Activated CD4-positive, alpha-beta T cell treated with anti-CD3 and anti-CD28 coated beads for 1 hour (primary cell): ENCODE data around the gene HOXA3.

Source experiments
- DNase-seq: peaks from one replicate; pipeline ENCODE4 v3.0.0-alpha.2; 2020

Gene HOXA3

GRCh38 chr7:27189295-27189996, 37.1 kb upstream of the HOXA3 start:
- no peak for DNase-seq

DNA sequence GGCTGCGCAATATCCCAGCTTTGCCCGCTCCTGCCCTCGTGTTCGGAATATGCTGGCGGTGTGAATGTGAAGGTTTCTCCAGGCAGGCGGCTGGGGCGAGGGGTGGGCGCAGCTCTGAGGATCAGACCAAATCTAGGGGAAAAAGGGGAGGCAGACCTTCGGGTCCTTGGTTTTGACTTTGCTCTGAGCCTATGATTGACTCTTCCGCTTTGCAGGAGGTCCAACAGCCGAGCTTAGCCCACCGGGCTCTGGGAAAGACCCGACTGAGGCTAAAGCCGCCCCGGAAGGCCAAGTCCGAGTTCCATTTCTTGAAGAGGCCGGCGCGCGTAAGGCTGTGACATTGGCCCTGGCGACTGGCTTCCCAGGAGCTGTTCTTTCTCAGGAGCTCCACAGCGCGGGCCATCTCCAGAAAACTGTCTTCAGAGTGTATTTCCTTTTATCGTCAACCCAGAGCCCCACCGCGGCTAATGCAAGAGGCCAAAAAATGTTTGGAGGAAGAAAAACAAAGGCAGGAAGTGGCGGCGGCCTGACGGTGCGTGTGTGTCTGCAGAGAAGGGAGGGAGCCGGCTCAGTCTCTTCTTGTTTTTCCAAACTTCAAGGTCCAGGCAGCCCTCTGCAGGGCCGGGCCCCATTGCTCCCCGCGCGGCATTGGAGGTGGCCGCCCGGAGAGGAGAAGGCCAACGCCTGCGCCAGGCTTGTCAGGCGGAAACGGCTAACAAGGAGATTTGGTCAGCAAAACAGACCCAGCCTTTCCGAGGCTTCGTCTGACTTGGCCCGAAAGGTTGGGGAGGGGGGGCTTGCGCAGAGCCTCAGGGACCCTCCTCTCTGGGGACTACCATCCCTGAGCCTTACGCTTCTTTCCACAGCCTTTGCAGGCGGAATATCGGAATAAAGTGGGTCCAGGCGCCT, 36.3 kb upstream of the HOXA3 start:
- DNase-seq, result peak; percentile 14

GRCh38 chr7:27187475-27188385, 35.3 kb upstream of the HOXA3 start:
- DNase-seq, result no peak

DNA sequence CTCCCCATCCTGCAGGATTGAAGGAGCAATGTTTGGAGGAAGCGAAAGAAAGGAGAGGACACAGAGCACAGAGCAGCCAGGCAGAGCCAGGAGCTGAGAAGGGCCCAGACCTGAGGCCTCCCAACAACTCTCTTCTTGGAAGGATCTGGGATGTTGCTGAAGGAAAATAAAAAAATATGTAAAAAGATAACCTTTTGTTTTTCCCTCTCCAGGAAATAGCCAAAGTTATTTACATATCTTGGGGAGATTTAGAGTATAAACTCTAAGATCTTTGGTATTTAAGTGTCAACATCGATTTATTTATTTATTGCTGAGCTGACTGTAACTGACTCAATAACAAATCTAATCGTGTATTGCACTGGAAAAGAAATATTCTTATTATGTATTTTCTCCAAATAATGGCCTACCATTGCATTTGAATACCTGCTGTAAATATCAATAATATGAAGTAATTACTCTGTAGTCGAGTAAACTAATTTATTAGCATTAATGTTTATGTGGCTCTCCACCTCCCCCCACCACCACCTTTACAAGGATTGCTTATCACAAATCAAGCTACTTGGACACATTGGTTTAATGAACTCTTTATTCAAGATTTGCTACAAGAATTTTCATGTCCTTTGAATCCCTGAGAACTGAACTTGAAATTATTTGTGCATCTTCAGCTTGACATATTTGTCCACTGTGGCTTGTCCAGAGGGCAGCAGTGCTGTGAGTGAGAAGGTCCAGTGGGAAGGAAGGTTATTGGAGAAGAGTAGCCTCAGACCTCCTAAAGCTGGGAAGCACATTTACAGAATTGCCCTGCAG, 34.5 kb upstream of the HOXA3 start:
- DNase-seq, result no peak

GRCh38 chr7:27185854-27186667, 33.7 kb upstream of the HOXA3 start:
- DNase-seq, result peak; percentile 4

DNA sequence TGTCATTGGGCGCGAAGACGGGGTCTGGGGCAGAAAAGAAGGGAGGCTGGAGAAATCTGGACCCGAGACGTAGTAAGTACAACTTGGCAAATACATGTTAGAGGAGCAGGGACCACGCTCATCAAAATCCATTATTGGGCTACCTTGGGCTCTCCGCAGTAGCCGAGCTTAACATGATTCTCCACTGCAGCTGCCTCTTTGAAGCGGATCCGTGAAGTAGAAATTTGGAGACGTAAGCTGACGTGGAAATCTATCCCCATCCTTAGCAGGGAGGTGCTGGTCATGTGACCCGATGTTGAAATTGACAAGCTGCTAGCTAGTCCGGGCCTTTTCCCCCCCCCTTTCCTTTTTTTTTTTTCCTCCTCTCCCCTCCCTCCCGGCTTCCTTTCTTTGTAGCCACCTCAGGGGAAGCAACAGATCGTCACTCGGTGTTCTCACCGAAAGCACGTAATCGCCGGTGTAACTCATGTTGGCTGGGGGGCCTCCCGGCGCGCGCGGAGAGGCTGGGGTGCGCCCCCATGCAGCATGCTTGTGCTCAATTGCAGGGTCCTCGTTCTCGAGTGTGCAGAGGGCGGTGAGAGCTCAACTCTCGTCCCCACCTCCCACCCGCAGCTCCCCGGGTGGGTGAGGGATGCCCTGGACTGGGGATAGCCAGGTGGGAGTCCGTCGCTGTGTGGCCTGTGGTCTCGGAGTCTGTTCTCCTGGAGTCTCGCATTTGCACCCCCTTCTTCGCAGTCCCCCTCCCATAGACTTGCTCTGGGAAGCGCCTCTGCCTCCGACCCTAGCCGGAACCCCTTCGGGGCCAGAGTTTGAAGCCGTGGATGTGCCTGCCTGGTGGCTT, 32.9 kb upstream of the HOXA3 start, which contains the start of gene HOXA11:
Gene HOXA11 (minus strand): TSS at position 220 of the 841 bp plus-strand sequence. CDS start 88 bp downstream, at position 132.
- DNase-seq, result peak; percentile 7

DNA sequence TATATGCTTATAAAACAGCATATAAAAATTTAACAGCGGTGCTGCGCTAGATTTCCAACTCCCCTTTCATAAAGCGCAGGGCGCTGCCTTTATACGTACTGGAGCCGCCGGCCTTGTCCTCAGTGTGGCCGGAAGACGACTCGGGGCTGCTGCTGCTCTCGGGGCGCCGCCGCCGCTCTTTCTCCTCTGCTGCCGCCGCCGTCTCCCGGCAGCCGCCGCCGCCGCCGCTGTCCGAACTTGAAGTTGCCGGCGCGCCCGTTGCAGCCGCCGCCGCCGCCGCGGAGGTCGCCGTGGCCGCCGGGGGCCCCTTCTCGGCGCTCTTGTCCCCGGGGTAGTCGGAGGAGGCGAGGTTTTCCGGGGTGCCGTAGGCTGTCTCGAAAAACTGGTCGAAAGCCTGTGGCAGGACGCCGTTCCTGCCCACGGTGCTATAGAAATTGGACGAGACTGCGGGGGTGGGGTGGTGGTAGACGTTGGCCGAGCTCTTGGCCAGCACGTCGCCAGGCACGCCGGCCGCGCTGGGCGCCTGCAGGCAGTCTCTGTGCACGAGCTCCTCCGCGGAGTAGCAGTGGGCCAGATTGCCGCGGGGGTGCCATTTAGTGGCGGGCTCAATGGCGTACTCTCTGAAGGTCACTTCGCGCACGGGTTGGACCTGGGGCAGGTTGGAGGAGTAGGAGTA, 32.1 kb upstream of the HOXA3 start:
- peak; percentile 8 for DNase-seq

DNA sequence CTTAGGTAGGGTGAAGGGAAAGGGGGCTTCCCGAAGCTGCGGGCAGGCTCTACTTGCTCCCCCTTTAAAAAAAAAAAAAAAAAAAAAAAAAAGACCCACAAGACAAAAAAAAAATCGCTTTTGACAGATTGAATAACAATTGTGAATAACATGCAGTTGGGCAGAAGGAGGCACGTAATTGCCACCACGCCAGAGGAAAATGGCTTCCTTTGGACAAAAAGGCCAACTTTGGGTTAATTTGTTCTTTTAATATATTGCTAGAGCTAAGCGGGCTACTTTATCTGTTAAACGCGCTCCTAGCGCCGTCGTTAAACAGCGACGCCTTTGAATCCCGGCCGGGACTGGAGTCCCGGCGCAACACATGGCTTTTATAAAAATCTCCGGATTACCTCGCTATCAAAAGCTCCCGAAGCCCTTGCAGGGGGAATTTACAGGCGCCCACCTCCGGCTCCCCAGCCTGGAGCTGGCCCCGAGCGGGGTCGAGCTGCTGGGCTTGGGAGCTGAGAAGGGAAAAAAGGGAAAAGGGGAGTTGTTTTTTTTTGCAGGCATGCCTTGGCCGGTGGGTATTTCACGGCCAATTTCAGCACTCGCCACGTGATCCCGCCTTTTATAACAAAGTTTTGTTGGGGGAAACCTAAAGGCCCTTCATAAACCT, 31.4 kb upstream of the HOXA3 start:
- DNase-seq, result no peak

GRCh38 chr7:27182861-27183681, 30.7 kb upstream of the HOXA3 start:
- peak; percentile 7 for DNase-seq

- no peak for DNase-seq
Measured at GRCh38 chr7:27182285-27182841, 30.0 kb upstream of the HOXA3 start.

DNA sequence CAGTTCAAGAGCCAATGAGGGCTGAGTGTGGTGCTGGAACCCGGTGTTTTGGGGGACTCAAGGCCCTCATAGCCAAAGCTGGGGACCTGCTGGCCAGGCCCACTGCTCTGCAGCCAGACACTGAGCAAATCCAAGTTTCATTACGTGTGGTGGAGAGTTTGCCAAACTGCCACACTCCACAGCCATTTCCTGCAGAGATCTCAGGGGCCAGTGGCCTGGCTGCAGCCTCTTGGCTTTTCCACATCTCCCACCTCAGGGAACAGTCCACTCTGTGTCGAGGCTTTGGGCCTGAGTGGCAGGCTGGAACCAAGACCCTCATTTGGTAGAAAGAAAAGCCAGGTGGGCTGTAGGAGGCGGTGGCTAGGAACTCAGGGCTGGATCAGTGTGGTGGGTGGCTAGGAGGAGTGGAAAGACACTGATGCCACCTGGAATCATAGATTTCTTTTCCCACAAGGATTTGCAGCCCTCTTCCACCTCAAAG, 29.5 kb upstream of the HOXA3 start:
- no peak for DNase-seq

DNA sequence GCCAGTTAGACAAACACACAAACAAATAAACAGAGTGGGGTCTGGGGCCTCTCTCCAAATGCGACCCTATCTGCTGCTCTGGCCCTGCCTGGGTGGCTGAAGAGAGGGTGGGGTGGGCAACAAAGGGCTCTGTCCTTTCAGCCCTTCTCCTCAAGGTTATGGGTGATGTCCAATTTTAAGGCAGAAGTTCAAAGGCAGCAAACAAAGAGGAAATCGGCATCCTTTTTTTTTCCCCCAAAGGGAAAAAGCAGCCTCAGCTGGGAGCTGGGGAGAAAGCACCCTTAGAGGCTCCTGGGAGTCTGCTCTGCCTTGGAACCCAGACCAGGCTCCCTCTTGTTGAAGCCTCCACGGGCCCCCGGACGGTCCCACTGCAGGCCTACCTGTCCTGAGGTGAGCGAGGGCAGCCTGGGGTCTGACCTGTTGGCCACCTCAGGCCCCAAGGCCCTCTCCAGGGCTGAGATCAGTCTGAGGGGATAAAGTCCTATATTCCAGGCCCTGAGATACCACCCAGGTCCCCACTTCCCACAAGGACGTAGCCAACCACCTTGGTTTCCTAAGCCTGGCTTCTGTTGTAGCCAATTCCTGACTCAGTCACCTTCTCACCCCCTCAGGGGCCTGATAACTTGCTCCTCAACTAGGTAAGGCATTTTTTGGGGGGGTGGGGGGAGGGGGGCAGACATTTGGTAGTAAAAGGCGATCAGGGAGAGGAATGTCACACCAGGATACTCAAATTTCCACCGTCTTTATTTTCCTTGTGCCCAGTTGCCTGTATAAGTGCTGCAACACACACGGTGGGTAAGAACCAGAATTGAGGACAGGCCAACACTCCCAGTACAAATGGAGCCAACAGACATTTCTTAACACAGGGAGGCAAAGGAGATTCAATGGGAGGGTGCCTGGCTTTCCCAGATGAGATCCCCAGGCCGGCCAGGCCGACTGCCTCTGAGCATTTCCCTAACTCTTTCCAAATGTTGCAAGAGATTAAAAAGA, 28.3 kb upstream of the HOXA3 start:
- no peak for DNase-seq

DNA sequence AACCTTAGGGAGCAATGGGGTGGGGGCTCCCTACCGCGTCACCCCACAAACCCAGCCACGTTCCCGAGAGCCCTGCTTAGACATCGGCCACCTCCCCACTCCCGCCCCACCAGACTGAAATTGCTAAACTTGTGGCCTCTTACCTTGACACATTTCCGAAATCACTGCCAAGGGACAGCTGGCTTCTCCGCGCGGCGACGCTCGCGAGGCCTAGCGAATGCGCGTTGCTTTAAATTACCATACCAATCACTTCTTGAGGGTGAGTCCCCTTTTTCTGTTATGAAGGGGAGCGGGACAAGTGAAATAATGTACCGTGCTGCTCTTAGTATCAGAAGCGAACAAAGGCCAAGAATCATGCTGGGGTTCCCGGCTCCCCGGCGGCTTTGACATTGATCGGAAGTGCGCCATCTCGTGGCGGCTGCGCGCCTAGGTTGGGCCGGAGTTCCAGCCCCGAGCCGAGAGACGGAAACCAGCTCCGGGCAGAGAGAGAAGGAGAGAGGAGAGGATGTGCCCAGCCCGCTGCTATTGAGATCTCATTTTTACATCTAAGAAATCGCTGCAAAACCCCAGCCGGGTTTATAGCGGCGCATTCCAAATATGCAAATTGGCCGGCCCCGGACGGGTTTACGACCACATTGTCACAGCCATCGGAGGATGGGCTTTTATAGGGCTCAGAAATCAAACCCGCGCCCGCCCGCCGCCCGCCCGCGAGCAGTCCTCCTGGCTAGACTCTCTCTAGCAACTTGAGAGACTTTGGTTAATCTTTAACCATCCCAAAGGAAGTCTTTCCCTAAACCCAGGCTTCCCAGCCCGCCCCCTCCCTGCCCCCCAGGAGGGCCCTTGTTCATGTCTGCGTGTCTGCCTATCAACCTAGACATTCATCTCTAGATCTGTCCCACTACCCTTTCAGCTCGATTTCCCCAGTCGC, 27.4 kb upstream of the HOXA3 start:
- no peak for DNase-seq

- no peak for DNase-seq
Measured at GRCh38 chr7:27179030-27179429, 26.6 kb upstream of the HOXA3 start.

DNA sequence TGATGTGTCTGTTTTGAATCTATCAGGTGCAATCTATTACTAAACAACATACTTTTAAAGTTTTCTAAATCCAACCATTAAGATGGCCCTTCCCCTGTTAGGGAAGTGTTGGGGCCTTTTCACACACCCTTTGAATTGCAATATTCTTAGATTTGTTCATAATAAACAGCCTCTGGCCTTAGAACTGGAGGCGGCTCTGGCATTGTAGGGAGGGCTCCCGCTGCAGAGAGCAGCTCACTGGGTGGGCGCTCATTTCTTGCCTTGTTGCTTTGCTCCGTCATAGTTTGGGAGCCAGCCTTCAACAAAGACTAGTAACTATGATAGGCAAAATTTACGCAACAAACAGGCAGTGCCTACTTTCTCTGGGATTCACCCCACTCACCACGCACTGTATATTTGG, 26.0 kb upstream of the HOXA3 start:
- no peak for DNase-seq
